ENCODE measurements around the gene PAQR8.
"Not testable (repeated sequence)": the region's sequence is repeated elsewhere in the genome, so short reads cannot be mapped to it uniquely, and the experiment has no call there.

Gene PAQR8

GRCh38 chr6:52415917-52416628 is 54.1 kb downstream of the PAQR8 start:
- DNase-seq: no peak

- DNase-seq: peak; percentile 5
Measured at GRCh38 chr6:52416629-52417151, 54.7 kb downstream of the PAQR8 start.

- DNase-seq: no peak
Measured at GRCh38 chr6:52417675-52418111, 55.7 kb downstream of the PAQR8 start.

- no peak for DNase-seq
Measured at GRCh38 chr6:52418606-52419005, 56.7 kb downstream of the PAQR8 start.

- peak; percentile 82 for DNase-seq
Measured at GRCh38 chr6:52419809-52420667, 58.1 kb downstream of the PAQR8 start, which contains the start of gene EFHC1. TSS of gene EFHC1 (plus strand) at chr6:52420342. CDS start at chr6:52420411, 69 bp downstream.

- DNase-seq: peak; percentile 21
Measured at GRCh38 chr6:52420668-52421358, 58.9 kb downstream of the PAQR8 start.

GRCh38 chr6:52422156-52422555 is 60.2 kb downstream of the PAQR8 start:
- DNase-seq: no peak

GRCh38 chr6:52423448-52423847 is 61.5 kb downstream of the PAQR8 start:
- no peak for DNase-seq

- DNase-seq: no peak
Measured at GRCh38 chr6:52423971-52424381, 62.0 kb downstream of the PAQR8 start.

GRCh38 chr6:52424513-52424912 is 62.6 kb downstream of the PAQR8 start:
- no peak for DNase-seq

GRCh38 chr6:52426667-52427066 is 64.7 kb downstream of the PAQR8 start:
- DNase-seq: no peak

- DNase-seq: not testable (repeated sequence)
Measured at GRCh38 chr6:52433294-52433693, 71.3 kb downstream of the PAQR8 start.

GRCh38 chr6:52435345-52435744 is 73.4 kb downstream of the PAQR8 start:
- DNase-seq: no peak

- no peak for DNase-seq
Measured at GRCh38 chr6:52438926-52439325, 77.0 kb downstream of the PAQR8 start.

GRCh38 chr6:52454556-52454955 is 92.6 kb downstream of the PAQR8 start:
- DNase-seq: no peak

- no peak for DNase-seq
Measured at GRCh38 chr6:52457096-52457495, 95.1 kb downstream of the PAQR8 start.
